OCI-M1 (cell line): ENCODE data around the gene TOM1.

Experiments
- DNase-seq: peaks from one replicate; lab custom pipeline; 2025; lab: John Stamatoyannopoulos, UW

Gene TOM1

GRCh38 chr22:35369996-35370395 lies 70.3 kb downstream of the TOM1 start:
- DNase-seq, result no peak

GRCh38 chr22:35373781-35374180 lies 74.1 kb downstream of the TOM1 start:
- no peak for DNase-seq

GRCh38 chr22:35375031-35375430 lies 75.3 kb downstream of the TOM1 start:
- no peak for DNase-seq

GRCh38 chr22:35375526-35375925 lies 75.8 kb downstream of the TOM1 start:
- no peak for DNase-seq

GRCh38 chr22:35376728-35377472 lies 77.2 kb downstream of the TOM1 start:
- DNase-seq, result peak; percentile 98

GRCh38 chr22:35377735-35378134 lies 78.0 kb downstream of the TOM1 start:
- DNase-seq, result no peak

- DNase-seq, result no peak
Observed at GRCh38 chr22:35378621-35379020, 78.9 kb downstream of the TOM1 start.

GRCh38 chr22:35379146-35379993 lies 79.7 kb downstream of the TOM1 start:
- DNase-seq, result no peak

GRCh38 chr22:35380013-35380412 lies 80.3 kb downstream of the TOM1 start:
- no peak for DNase-seq

- DNase-seq, result peak; percentile 90
Observed at GRCh38 chr22:35380537-35381423, 81.1 kb downstream of the TOM1 start, which contains the start of gene HMOX1. TSS of gene HMOX1 (plus strand) at chr22:35381096. CDS start at chr22:35381174, 78 bp downstream.

- no peak for DNase-seq
Observed at GRCh38 chr22:35381424-35382009, 81.8 kb downstream of the TOM1 start.

- no peak for DNase-seq
Observed at GRCh38 chr22:35383679-35384071, 84.0 kb downstream of the TOM1 start.

GRCh38 chr22:35384527-35384926 lies 84.8 kb downstream of the TOM1 start:
- no peak for DNase-seq

GRCh38 chr22:35384975-35385588 lies 85.4 kb downstream of the TOM1 start:
- DNase-seq, result no peak

- DNase-seq, result no peak
Observed at GRCh38 chr22:35386670-35387288, 87.1 kb downstream of the TOM1 start.

GRCh38 chr22:35390933-35391332 lies 91.2 kb downstream of the TOM1 start:
- no peak for DNase-seq

- DNase-seq, result no peak
Observed at GRCh38 chr22:35392357-35392756, 92.7 kb downstream of the TOM1 start.

GRCh38 chr22:35393116-35394010 lies 93.7 kb downstream of the TOM1 start:
- no peak for DNase-seq

- DNase-seq, result no peak
Observed at GRCh38 chr22:35394011-35394312, 94.3 kb downstream of the TOM1 start.
